NCI-H526 treated with DMSO at 0.1 percent for 48 hours (cell line): ENCODE results near the gene HS2ST1.
"Not testable (repeated sequence)": the region's sequence is repeated elsewhere in the genome, so short reads cannot be mapped to it uniquely, and the experiment has no call there.

Experiments
- DNase-seq: peaks from one replicate; lab custom pipeline; 2025; lab: John Stamatoyannopoulos, UW

HS2ST1 gene

GRCh38 chr1:86914601-86914997 lies at the start of gene HS2ST1:
HS2ST1 (plus strand) TSS chr1:86914635.
- no peak for DNase-seq

GRCh38 chr1:86865973-86866637 lies 48.3 kb upstream of the HS2ST1 start:
- DNase-seq = no peak

- DNase-seq = no peak
Measured at GRCh38 chr1:86866665-86867064, 47.8 kb upstream of the HS2ST1 start.

GRCh38 chr1:86867278-86867677 lies 47.2 kb upstream of the HS2ST1 start:
- DNase-seq = not testable (repeated sequence)

- no peak for DNase-seq
Measured at GRCh38 chr1:86868477-86868876, 46.0 kb upstream of the HS2ST1 start.

- no peak for DNase-seq
Measured at GRCh38 chr1:86871001-86871400, 43.4 kb upstream of the HS2ST1 start.

- no peak for DNase-seq
Measured at GRCh38 chr1:86872086-86872485, 42.3 kb upstream of the HS2ST1 start.

- no peak for DNase-seq
Measured at GRCh38 chr1:86875722-86876121, 38.7 kb upstream of the HS2ST1 start.

- DNase-seq = no peak
Measured at GRCh38 chr1:86887479-86888162, 26.8 kb upstream of the HS2ST1 start.

GRCh38 chr1:86888327-86888726 lies 26.1 kb upstream of the HS2ST1 start:
- no peak for DNase-seq

GRCh38 chr1:86899401-86899800 lies 15.0 kb upstream of the HS2ST1 start:
- DNase-seq = not testable (repeated sequence)

GRCh38 chr1:86905875-86906274 lies 8.6 kb upstream of the HS2ST1 start:
- DNase-seq = no peak

GRCh38 chr1:86906419-86906818 lies 8.0 kb upstream of the HS2ST1 start:
- DNase-seq = no peak

GRCh38 chr1:86912281-86912900 lies 2.0 kb upstream of the HS2ST1 start:
- DNase-seq = no peak

GRCh38 chr1:86913399-86913895 lies 988 bp upstream of the HS2ST1 start:
- DNase-seq = peak; percentile 51

GRCh38 chr1:86913896-86914600 lies 387 bp upstream of the HS2ST1 start, which contains the start of gene SELENOF:
SELENOF (minus strand) TSS chr1:86914126; CDS start chr1:86914111, 15 bp downstream.
- peak; percentile 99 for DNase-seq

- DNase-seq = peak; percentile 63
Measured at GRCh38 chr1:86914998-86915736, 732 bp downstream of the HS2ST1 start.

GRCh38 chr1:86915737-86916235 lies 1.4 kb downstream of the HS2ST1 start:
- no peak for DNase-seq

GRCh38 chr1:86916752-86917151 lies 2.3 kb downstream of the HS2ST1 start:
- DNase-seq = no peak

GRCh38 chr1:86922445-86922844 lies 8.0 kb downstream of the HS2ST1 start:
- no peak for DNase-seq

- DNase-seq = no peak
Measured at GRCh38 chr1:86924324-86924960, 10.0 kb downstream of the HS2ST1 start.
